Thymus (tissue), 11 donors: ENCODE measurements around the gene FCRL5. TPM values are rescaled to one million over a fixed set of nuclear protein-coding genes. Genes with fewer than 3 reads are reported as not detected.
"Not testable (repeated sequence)": the region's sequence is repeated elsewhere in the genome, so short reads cannot be mapped to it uniquely, and the experiment has no call there.

ENCODE experiments used
- DNase-seq, 9 donors: peaks; one replicate each; pipeline ENCODE4 v3.0.0-alpha.2; 2013; ENCODE audit warnings: low spot score in 9 of 9, low read depth in 6 of 9, missing footprints in 1 of 9
- H3K27ac ChIP-seq, 2 donors: one replicate each; pipeline ENCODE4 v1.5.1; 2013; ENCODE audit warnings: control low read depth in 1 of 2, low read depth in 1 of 2, low read length in 1 of 2, mild to moderate bottlenecking in 1 of 2, moderate library complexity in 1 of 2
- H3K27me3 ChIP-seq, 2 donors: one replicate each; pipeline ENCODE4 v1.5.1; 2013; ENCODE audit warnings: low read length in 1 of 2; ENCODE audit not compliant: control insufficient read depth in 2 of 2, insufficient read depth in 1 of 2
- H3K36me3 ChIP-seq, 2 donors: one replicate each; pipeline ENCODE4 v1.5.1; 2013; ENCODE audit warnings: low read length in 1 of 2, mild to moderate bottlenecking in 1 of 2, moderate library complexity in 1 of 2; ENCODE audit not compliant: control insufficient read depth in 2 of 2, insufficient read depth in 2 of 2
- H3K4me1 ChIP-seq, 2 donors: one replicate each; pipeline ENCODE4 v1.5.1; 2013; ENCODE audit warnings: low read length in 2 of 2; ENCODE audit not compliant: control insufficient read depth in 2 of 2, insufficient read depth in 2 of 2
- H3K4me3 ChIP-seq, 2 donors: one replicate each; pipeline ENCODE4 v1.5.1; 2013; ENCODE audit warnings: low read length in 2 of 2, control low read depth in 1 of 2, mild to moderate bottlenecking in 1 of 2
- H3K9me3 ChIP-seq, 2 donors: one replicate each; pipeline ENCODE4 v1.5.1; 2013; ENCODE audit warnings: low read length in 1 of 2, mild to moderate bottlenecking in 1 of 2; ENCODE audit not compliant: control insufficient read depth in 2 of 2, insufficient read depth in 1 of 2
- WGBS: extraction: QIAGEN DNeasy Blood & Tissue Kit; methylation state at CpG from one replicate; pipeline ENCODE4 v1.1.7; 2013; 5-methylcytosine and 5-hydroxymethylcytosine counted together
- polyA plus RNA-seq: library from polyadenylated mRNA; stranded (reverse); fragments of 200-250 nt; gene quantifications from one replicate; pipeline ENCODE4 v1.2.3, GENCODE V29; 2013
- total RNA-seq: library from RNA; stranded (reverse); fragments of 120-200 nt; gene quantifications from one replicate; pipeline ENCODE4 v1.2.4, GENCODE V29; 2013
- donor health status: healthy.

The FCRL5 gene
- total and polyA plus RNA-seq, 2 donors: 0.80 to 8.1 TPM

DNA sequence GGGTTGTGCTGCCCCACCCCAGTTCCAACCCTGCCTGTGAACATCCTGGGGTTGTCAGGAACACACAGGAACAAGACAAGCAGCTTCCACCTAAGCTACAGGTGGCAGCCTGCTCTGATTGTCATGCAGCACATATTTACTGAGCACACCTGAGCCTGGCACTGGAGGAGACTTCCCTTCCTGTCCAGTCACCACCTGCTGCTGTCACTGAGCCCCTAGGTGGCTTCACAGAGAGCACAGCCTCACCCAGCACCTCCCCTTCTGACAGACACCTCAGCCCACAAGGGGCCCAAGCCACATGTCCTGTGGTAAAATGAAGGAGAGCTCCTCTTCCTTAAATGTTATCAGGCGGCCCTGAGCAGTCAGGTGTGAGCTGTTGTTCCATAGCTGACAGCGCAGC lies 65.9 kb downstream of the FCRL5 start:
- not testable (repeated sequence) for H3K4me3 ChIP-seq, H3K36me3 ChIP-seq, H3K9me3 ChIP-seq, H3K27ac ChIP-seq, H3K27me3 ChIP-seq
- WGBS: 22% methylated on average over 2 of the region's 2 CpGs
- peaks cover 0 to 11% of the 10 kb centered on the region in 2 donors for H3K4me1 ChIP-seq
- peak in 1 of 9 donors; percentile 28 for DNase-seq

DNA sequence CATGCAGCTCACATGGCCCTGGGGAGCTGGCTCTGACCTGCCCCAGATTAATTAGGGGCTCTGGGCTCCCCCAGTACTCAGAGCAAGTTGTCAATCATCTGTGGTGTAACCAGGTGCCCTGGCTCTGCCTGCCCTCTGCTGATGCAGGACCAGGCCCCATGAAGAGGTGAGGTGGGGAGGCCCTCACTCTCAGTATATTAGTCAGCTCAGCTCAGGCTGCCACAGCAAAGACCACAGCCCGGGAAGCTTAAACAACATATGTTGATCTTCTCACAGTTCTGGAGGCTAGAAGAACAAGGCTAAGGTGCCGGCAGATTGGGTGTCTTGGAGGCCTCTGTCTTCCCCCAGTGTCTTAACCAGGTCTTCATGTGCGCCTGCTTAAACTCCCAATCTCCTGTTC lies 66.5 kb downstream of the FCRL5 start:
- no peaks in the 10 kb centered on the region for H3K36me3 ChIP-seq
- H3K4me3 ChIP-seq: no peak overlapping the region
- WGBS: 91% methylated on average over 3 of the region's 3 CpGs
- DNase-seq: no peak
- H3K9me3 ChIP-seq: no peaks in the 10 kb centered on the region
- H3K27ac ChIP-seq: no peak overlapping the region
- peaks cover 0 to 11% of the 10 kb centered on the region in 2 donors for H3K4me1 ChIP-seq
- H3K27me3 ChIP-seq: no peaks in the 10 kb centered on the region

DNA sequence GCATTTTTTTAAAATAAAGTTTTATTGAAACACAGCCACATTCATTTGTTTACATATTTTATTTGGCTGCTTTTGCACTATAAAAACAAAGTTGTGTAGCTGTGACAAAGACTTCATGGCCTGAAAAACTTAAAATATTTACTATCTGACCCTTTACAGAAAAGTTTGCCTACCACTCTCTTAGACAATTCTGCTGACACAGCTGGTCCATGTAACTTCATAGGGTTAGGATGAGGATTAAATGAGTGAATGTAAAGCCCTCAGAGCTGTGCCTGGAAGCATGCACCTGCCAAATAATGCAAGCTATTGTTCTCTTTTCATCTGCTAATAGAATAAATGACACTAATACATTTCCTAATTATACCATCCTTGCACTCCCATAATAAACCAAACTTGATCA lies 67.7 kb downstream of the FCRL5 start:
- Histone ChIP-seq H3K36me3 (no peaks in the 10 kb centered on the region), H3K4me3 (no peak overlapping the region), H3K27ac (no peak overlapping the region), H3K9me3 (no peaks in the 10 kb centered on the region), H3K27me3 (no peaks in the 10 kb centered on the region), H3K4me1 (peaks cover 0 to 11% of the 10 kb centered on the region in 2 donors)
- DNase-seq: no peak

DNA sequence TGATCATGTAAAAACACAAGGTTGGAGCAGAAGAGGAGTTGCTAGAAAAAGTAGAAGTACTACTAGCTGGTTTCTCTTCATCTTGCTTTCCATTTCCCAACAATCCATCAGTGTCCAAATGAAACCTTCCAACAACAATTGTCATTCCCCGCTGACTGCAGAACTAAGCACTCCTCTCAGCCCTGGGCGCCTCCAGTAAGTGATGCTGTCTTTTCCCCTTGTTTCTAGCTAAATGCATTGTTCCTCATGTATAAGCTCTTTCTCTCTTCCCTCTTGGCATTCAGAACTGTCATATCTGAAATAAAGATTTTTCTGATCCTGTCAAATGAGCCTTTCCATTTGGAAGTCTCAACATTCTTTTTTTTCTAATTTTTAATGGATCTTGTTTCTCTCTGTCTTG lies 68.7 kb downstream of the FCRL5 start:
- DNase-seq: no peak
- Histone ChIP-seq H3K4me3 (no peak overlapping the region), H3K4me1 (peaks cover 0 to 11% of the 10 kb centered on the region in 2 donors), H3K9me3 (peaks cover 0 to 8% of the 10 kb centered on the region in 2 donors), H3K27me3 (no peaks in the 10 kb centered on the region), H3K27ac (no peak overlapping the region), H3K36me3 (no peaks in the 10 kb centered on the region)
- 97% methylated on average over 2 of the region's 2 CpGs for WGBS

DNA sequence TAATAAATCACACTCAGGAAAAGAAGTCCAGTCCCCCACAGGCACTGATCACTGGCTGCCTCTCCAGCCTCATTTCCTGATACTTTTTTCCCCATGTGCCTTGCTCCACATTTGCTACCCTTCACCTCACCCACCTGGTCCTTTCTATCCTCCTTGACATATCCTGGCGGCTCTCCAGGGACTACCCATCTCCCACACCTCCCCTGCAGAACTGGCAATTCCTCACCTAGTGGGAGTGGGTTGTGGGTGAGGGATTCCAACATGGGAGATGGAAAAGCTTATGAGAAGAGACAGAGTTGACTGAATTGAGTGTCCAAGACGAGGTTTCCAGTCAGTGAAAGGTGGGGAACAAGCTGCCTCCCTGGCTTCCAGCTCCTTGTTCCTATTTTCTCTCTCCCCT lies 69.6 kb downstream of the FCRL5 start:
- Histone ChIP-seq H3K4me1 (peaks cover 0 to 11% of the 10 kb centered on the region in 2 donors), H3K27ac (no peak overlapping the region), H3K4me3 (no peak overlapping the region), H3K27me3 (no peaks in the 10 kb centered on the region), H3K9me3 (peaks cover 0 to 10% of the 10 kb centered on the region in 2 donors), H3K36me3 (no peaks in the 10 kb centered on the region)
- 48% methylated on average over 2 of the region's 2 CpGs for WGBS
- DNase-seq: no peak

DNA sequence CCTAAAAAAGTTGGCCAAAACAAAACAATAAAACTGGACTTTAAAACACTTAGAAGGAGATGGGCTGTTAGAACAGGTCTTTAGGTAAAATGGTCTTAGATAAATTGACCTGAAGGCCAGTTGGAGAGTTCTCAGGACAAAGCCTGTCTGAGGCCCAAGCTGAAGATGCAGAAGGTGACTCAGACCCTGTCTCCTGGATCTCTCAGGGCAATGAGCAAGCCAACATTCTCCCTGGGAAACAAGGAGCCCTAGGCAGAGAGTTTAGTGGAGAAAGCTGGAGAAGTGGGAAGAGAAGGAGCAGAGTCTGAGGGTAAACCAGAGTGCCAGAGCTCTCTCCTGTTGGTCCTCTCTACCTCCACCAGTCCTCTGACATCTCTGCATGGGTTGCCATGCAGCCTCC lies 70.1 kb downstream of the FCRL5 start:
- no peak for DNase-seq
- Histone ChIP-seq H3K4me3 (no peak overlapping the region), H3K4me1 (peaks cover 0 to 11% of the 10 kb centered on the region in 2 donors)

DNA sequence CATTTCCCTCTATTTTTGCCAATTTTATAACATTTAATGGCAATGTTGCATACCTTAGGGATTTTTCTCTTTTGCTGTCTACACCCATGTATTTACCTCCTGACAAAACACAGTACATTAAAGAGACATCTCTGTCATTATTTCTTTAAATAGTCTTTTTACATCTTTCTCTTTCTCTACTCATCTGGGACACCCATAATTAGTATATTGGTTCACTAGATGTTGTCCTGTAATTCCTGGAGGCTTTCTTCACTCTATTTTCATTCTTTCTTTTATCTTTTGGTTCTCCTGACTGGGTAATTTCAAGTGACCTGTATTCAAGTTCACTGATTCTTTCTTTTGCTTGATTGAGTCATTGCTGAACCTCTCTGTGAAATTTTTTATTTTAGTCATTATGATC lies 74.3 kb downstream of the FCRL5 start:
- Histone ChIP-seq H3K36me3 (no peaks in the 10 kb centered on the region), H3K27ac (no peak overlapping the region), H3K4me3 (no peak overlapping the region), H3K27me3 (no peaks in the 10 kb centered on the region), H3K9me3 (peaks cover 0 to 12% of the 10 kb centered on the region in 2 donors), H3K4me1 (no peaks in the 10 kb centered on the region)
- DNase-seq: no peak

More for the DNA sequence above, 70.1 kb downstream of the FCRL5 start:
- no peaks in the 10 kb centered on the region for H3K27me3 ChIP-seq
- no peaks in the 10 kb centered on the region for H3K36me3 ChIP-seq
- H3K9me3 ChIP-seq: peaks cover 0 to 12% of the 10 kb centered on the region in 2 donors
- H3K27ac ChIP-seq: no peak overlapping the region

DNA sequence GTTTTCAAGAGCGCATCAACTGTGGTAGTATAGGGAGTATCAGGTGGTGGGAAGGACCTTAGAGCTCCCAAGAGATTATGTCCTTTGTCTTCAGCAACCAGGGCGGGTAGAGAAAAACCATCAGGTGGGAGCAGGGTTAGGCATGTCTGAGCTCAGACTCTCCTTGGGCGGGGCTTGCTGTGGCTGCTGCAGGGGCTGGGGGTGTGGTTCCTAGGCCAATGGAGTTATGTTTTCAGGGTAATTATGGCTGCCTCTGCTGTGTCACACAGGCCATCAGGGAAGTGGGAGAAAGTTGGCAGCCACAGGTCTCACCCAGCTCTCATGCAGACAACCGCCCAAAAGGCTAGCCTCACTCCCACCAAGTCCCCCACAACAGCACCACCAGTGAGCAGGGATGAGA lies 74.9 kb downstream of the FCRL5 start:
- Histone ChIP-seq H3K27me3 (no peaks in the 10 kb centered on the region), H3K4me3 (no peak overlapping the region), H3K36me3 (no peaks in the 10 kb centered on the region), H3K9me3 (peaks cover 0 to 12% of the 10 kb centered on the region in 2 donors), H3K27ac (no peak overlapping the region), H3K4me1 (no peaks in the 10 kb centered on the region)
- DNase-seq: no peak
- over 99% methylated on average over 4 of the region's 4 CpGs for WGBS

DNA sequence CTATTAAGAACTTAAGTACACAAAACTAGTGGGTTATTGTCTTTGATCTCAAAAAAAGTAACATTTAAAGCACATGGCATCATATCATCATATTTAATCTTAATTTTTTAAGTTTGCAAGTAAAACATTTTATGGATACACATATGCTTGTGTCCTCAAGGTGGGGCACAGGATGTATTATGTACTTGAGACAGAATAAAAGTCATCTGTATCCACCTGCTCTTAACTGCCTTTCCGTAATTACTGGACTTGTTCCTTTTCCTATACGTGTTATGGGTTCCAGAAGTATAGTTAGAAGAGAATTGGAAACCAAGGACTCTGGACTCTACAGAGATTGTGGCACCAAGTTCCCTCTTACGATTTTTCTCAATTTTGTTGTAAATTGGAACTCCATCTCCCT lies 79.4 kb downstream of the FCRL5 start:
- no peaks in the 10 kb centered on the region for H3K36me3 ChIP-seq
- no peak overlapping the region for H3K27ac ChIP-seq
- H3K27me3 ChIP-seq: no peaks in the 10 kb centered on the region
- no peak overlapping the region for H3K4me3 ChIP-seq
- H3K9me3 ChIP-seq: peaks cover 0 to 2% of the 10 kb centered on the region in 2 donors
- no peak for DNase-seq
- WGBS: 90% methylated on average over 3 of the region's 3 CpGs
- peaks cover 0 to 4% of the 10 kb centered on the region in 2 donors for H3K4me1 ChIP-seq
